ENCODE measurements around the gene STXBP1.

The STXBP1 gene

GRCh38 chr9:127731938-127732337 lies 119.9 kb downstream of the STXBP1 start:
- in situ Hi-C loops (cut with MboI; ENCODE audit: low sequenced_read_pairs), result loop anchor here (10.0 kb wide), 3 partner anchors 137 to 227 kb away; partner anchors contain the start of gene AK1

DNA sequence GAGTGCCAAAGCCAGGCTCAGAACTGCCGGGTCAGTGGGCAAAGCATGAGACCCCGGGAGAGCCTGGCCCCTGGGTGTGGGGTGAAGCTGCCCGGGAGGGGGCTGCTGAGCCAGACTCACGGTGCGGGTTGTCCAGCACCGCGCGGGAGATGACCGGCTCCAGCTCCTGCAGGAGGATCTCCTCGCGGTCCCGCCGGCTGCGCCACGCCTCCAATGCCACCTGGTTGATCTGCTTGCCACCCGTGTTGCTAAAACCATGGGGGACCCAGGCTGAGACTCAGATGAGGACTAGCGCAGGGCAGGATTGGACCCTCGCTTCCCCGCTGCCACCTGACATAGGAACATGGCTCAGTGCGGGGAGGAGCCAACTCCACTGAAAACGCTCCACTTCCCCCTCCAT lies 120.4 kb downstream of the STXBP1 start:
- in situ Hi-C loops (cut with MboI; ENCODE audit: low sequenced_read_pairs), result loop anchor here (10.0 kb wide), 3 partner anchors 138 to 228 kb away; partner anchors contain the start of gene AK1

DNA sequence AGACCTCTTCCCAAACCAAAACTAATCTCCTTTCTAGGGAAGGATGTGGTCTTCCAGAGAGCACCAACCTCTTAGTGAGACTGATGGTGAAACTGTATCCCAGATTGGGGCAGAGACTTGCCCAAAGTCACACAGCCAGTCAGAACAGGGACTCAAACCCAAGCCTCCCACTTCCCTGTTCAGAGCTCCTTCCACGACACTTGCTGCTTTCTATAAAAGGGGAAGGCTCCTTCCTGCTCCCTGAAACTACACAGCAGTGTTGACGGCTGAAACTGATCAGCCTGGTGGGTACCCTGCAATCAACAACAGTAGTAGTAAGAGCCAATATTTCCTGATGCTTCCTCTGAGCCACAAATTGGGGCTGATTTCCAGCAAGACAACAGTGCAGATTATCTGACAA lies 121.5 kb downstream of the STXBP1 start:
- in situ Hi-C loops (cut with MboI; ENCODE audit: low sequenced_read_pairs), result loop anchor here (10.0 kb wide), 3 partner anchors 139 to 229 kb away; partner anchors contain the start of gene AK1

DNA sequence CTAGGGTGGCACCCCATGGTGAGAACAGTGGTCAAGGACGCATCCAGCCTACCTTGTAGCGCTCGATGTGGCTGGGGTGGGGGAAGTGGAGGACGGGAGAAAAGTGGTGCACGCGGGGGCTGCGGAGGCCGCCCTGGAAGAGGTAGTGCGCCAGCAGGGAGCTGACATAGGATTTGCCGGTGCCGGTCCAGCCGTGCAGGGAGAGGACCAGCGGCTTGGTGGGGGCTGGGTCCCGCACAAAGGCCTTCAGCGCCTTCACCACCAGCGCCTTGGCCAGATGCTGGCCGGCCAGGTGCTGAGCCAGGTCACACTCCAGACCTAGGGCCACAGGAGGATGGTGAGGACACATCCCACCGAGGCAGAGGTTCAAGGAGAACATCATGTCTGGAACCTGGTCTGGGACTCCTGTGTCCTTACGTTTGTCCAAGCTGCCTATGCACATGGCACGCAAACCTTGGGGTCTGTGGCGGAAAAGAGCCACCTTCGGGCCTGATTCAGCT lies 122.2 kb downstream of the STXBP1 start:
- in situ Hi-C loops (cut with MboI; ENCODE audit: low sequenced_read_pairs), result loop anchor here (10.0 kb wide), 3 partner anchors 139 to 229 kb away; partner anchors contain the start of gene AK1

- in situ Hi-C loops (cut with MboI; ENCODE audit: low sequenced_read_pairs), result loop anchor here (5.0 to 10.0 kb wide), 4 partner anchors 47 to 230 kb away; partner anchors contain the start of gene AK1
These were observed 122.9 kb downstream of the STXBP1 start, which contains the start of gene TOR2A for GRCh38 chr9:127734747-127735529. TOR2A (minus strand) TSS chr9:127735294; CDS start chr9:127735270, 24 bp downstream.

- in situ Hi-C loops (cut with MboI; ENCODE audit: low sequenced_read_pairs), result loop anchor here (5.0 to 10.0 kb wide), 4 partner anchors 47 to 231 kb away; partner anchors contain the start of gene AK1
These were observed 123.6 kb downstream of the STXBP1 start for GRCh38 chr9:127735530-127736185.

GRCh38 chr9:127738666-127739065 lies 126.6 kb downstream of the STXBP1 start:
- in situ Hi-C loops (cut with MboI; ENCODE audit: low sequenced_read_pairs), result loop anchor here (5.0 to 10.0 kb wide), 4 partner anchors 44 to 234 kb away; partner anchors contain the start of gene AK1

- in situ Hi-C loops (cut with MboI; ENCODE audit: low sequenced_read_pairs), result loop anchor here (5.0 to 10.0 kb wide), 4 partner anchors 43 to 235 kb away; partner anchors contain the start of gene AK1
These were observed 127.7 kb downstream of the STXBP1 start for GRCh38 chr9:127739614-127740330.

GRCh38 chr9:127741831-127742434 lies 129.9 kb downstream of the STXBP1 start:
- in situ Hi-C loops (cut with MboI; ENCODE audit: low sequenced_read_pairs), result no loop called here

Data from HL-60/S4 (cell line).